LoVo (cell line): ENCODE results near the gene CTIF.

Source experiments
- DNase-seq: peaks from one replicate; pipeline ENCODE4 v3.0.0-alpha.2; 2016; ENCODE audit warnings: low spot score

Gene CTIF

GRCh38 chr18:48621815-48622555, 83.2 kb downstream of the CTIF start:
- DNase-seq: no peak

- no peak for DNase-seq
These were observed 84.1 kb downstream of the CTIF start for GRCh38 chr18:48622911-48623431.

- no peak for DNase-seq
These were observed 84.8 kb downstream of the CTIF start for GRCh38 chr18:48623468-48624235.

DNA sequence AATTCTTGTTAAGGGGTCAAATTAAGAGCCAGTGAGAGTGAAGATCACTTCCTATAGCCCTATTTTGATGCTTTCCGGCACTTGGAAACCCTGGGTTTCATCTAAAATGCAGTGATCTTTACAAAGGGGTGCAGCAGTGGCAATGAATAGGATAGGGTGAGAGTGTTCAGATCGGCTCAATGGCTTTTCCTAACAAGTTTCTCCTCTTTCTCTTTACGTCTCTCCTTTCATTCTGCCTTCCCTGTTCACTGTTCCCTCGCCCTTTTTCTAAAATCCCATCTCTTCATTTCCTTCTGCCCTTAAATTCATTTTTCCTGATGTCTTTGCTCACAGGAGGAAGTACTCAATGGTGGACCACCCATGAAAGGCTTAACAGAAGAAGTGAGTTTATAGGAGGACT, 86.0 kb downstream of the CTIF start:
- DNase-seq: no peak

DNA sequence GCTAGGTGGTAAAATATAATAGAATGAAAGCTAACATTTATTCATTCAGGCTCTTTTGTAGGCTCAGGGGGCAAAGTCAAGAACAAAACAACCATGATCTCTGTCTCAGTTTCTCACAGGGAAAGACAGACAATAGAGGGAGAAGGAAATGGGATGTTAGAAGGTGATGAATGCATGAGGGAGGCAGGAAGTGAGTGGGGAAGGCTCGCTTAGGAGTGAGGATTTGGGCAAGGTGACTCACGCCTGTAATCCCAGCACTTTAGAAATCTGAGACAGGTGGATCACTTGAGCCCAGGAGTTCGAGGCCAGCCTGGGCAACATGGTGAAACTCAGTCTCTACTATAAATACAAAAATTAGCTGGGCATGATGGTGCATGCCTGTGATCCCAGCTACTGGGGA, 88.4 kb downstream of the CTIF start:
- DNase-seq: no peak

GRCh38 chr18:48629730-48630324, 91.0 kb downstream of the CTIF start:
- no peak for DNase-seq

GRCh38 chr18:48631851-48632250, 93.0 kb downstream of the CTIF start:
- DNase-seq: no peak

DNA sequence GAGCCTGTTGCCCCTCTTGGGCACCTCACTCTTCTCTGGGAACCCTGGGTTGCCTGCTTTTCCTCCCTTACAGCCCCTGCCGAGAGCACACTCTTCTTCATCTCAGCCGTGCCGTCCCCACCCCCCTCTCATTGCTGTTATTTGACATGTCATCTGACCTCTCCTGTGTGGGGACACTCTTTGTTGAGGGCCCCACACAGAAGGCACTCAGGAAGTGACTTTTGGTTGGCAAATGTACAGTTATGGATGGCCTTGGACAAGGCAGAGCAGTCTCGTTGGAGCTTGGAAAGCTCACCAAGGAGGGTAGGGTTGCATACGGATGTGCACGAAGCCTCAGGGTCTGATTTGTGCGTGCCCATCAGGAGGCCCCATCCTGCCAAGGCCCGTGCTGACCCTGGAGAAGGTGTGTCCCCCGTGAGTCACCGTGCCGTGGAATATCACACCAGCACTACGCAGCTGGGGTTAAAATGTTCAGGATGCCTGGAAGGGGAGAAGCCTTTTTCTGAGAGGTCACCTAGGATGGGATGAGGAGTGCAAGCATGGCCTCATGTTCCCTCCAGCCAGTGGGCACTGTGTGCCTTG, 93.9 kb downstream of the CTIF start:
- no peak for DNase-seq

GRCh38 chr18:48634491-48634890, 95.7 kb downstream of the CTIF start:
- no peak for DNase-seq

- DNase-seq: no peak
These were observed 96.1 kb downstream of the CTIF start for GRCh38 chr18:48634975-48635374.

DNA sequence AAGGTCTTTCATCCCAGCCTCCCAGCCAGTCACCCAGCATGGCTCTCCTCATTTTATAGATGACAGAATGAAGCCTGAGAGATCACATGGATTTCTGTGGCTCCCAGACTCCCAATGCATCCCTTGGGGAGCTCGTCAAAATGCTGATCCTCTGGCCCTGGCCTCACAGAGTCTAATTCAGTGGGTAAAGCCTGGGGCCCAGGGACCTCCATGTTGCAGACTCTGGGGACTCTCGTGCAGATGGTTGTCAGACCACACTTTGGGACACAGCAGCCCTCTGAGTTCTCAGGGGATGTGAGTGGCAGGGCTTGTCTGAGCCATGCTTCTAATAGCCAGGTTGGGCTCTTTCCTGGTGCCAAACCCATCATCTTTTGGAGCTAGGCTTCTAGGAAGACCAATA, 97.0 kb downstream of the CTIF start:
- no peak for DNase-seq

DNA sequence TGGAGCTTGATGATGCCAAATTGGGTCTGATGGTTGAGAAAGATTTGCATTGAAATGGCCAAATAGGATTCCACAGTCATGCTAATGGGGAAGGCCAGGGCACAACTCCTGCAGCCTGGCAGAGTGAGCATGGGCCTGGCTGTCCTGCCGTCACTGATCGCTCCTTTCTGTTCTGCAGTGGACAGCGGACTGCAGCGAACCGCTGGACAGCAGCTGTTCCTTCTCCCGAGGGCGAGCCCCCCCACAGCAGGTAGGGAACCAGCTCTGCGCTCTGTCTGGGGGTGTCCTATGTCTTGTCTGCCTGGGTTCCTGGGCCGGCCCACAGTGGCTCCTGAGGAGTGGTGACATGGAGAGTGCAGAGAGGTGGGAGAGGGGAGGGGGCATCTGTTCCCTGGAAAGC, 97.6 kb downstream of the CTIF start:
- DNase-seq: no peak

DNA sequence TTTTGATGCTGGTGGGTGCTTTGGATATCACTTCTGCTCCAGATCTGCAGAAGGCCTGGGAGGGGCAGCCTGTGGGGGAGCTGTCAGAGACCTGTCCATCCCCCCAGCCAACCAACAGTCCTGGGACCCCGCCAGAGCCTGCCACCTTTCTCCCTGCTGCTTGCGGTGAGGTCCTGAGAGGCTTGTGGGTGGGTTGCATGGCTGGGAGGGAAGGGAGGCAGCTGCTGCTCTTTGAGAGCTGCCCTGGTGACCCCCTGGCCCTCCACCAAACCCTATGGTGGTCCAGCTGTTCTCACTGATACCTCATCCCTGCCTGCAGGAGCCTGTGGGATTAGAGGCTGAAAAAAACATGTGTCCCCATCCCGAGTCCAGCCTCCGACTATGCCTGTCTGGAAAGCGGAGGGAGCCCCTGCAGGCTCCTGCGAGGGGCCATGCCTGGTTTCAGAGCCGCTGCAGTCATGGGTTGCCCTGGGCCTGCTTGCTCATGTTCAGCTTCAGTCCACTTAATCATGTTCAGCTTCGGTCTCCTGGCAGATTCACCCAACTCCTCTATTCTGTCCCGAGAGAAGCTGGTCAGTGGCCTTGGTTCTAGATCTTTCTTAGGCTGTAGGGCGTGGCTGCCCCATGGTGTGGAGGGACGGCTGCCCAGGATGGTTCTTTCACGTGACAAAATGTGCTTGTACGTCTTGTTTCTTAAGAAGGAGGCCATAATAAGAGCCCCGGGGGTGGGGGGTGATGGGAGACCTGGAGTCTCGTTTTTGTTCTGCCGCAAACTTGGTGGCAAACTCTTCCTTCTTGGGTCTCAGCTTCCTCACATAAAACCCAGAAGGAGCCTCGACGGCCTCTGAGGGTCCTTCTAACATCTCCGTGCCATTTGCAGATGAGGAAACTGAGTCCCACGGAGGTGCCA, 98.5 kb downstream of the CTIF start:
- no peak for DNase-seq

GRCh38 chr18:48638451-48638850, 99.6 kb downstream of the CTIF start:
- no peak for DNase-seq

- DNase-seq: no peak
These were observed 100.3 kb downstream of the CTIF start for GRCh38 chr18:48638896-48639771.

DNA sequence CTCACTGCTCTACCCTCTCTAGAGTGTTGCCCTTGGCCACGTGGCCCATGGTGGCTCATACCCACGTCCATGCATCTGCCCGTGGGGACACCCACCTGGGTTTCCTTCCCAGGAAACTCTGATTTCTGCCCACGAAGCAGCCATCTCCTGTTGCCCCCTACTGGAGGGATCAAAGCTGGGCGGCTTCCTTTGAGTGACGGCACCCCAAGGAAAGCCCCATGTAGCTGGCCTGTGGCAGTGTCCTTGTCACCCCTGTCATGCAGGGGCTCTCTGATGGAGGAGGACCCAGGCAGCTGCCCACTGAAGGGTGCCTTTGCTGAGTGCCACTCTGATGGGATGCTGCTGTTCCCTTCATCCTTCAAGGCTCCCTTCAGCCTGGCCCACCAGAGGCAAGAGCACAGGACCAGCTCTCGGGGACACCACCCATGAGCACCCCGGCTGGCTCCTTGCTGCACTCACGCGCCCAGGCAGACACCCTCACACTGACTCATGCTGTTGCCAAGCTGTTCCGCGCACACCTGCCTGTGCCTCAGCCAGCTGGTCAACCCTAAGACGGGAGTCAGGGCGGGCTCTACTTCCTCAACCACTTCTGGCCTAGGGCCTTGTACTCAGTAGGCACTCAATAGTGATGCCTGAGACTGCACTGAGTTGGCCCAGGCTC, 101.1 kb downstream of the CTIF start:
- no peak for DNase-seq

DNA sequence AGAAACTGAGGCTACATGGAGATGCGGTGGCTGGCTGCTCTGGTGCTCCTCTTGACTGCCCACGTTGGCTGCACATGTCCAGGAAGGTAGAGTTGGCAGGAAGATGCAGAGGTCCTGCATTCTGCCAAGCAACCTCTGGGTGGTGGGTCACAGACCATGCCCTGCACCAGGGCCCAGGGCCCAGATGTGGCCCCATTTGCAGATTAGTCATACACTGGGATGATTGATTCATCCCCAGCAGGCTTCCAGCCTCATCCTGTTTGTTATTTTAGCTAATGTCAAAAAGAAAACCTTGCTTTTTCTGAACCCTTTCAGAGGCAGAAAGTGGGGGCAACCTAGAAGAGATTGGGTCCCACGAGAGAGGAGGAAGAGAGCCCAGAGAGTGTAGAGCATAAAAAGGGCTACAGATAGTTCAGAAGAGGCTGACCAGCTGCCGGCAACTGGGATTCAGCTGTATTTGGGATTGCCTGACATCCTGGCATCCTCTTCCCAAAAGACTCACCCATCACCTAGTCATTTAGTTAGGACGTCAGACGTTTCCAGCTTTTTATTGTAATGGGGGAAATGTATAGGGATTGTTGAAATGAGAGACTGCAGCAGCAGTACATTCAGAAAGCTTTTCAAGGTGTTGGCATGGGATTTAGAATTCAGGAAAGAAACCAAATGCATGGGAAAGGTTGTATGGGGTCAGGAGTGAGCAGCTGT, 101.9 kb downstream of the CTIF start:
- no peak for DNase-seq

GRCh38 chr18:48641981-48642380, 103.2 kb downstream of the CTIF start:
- no peak for DNase-seq

DNA sequence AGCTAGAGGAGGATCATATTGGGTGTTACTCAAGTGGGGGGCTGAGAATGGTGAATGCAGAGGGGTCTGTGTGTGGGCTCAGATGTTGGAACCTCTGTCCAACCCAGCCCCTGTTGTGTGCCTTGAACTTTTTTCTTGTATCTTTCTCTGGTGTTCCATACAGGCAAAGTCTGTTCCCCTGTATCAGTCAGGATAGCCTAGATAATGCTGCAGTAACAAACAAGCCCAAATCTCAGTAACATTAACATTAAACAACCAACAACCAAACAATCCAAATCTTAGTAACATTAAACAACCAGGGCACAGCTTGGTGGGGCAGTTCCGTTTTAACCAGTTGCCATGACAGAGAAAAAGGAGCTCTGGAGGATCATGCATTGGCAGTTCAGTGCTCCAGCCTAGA, 103.7 kb downstream of the CTIF start:
- DNase-seq: no peak
